Measurements from ENCODE around the gene MPEG1.

Gene MPEG1

GRCh38 chr11:59218893-59219292, 6.2 kb upstream of the MPEG1 start:
- no peak for DNase-seq (ENCODE audit: low read depth)

GRCh38 chr11:59218319-59218718, 5.6 kb upstream of the MPEG1 start:
- DNase-seq (ENCODE audit: low read depth) = no peak

- DNase-seq (ENCODE audit: low read depth) = no peak
Observed at GRCh38 chr11:59216641-59217564, 4.2 kb upstream of the MPEG1 start.

GRCh38 chr11:59214141-59214893, 1.6 kb upstream of the MPEG1 start:
- DNase-seq (ENCODE audit: low read depth) = no peak

- DNase-seq (ENCODE audit: low read depth) = no peak
Observed at GRCh38 chr11:59212222-59212621, 505 bp downstream of the MPEG1 start.

GRCh38 chr11:59208956-59209355, 3.8 kb downstream of the MPEG1 start:
- no peak for DNase-seq (ENCODE audit: low read depth)

GRCh38 chr11:59207988-59208451, 4.7 kb downstream of the MPEG1 start:
- DNase-seq (ENCODE audit: low read depth) = peak; percentile 13

- DNase-seq (ENCODE audit: low read depth) = no peak
Observed at GRCh38 chr11:59206635-59207034, 6.1 kb downstream of the MPEG1 start.

GRCh38 chr11:59205648-59206047, 7.1 kb downstream of the MPEG1 start:
- no peak for DNase-seq (ENCODE audit: low read depth)

GRCh38 chr11:59204746-59205145, 8.0 kb downstream of the MPEG1 start:
- DNase-seq (ENCODE audit: low read depth) = no peak

- no peak for DNase-seq (ENCODE audit: low read depth)
Observed at GRCh38 chr11:59201353-59201752, 11.4 kb downstream of the MPEG1 start.

GRCh38 chr11:59200423-59200746, 12.3 kb downstream of the MPEG1 start:
- DNase-seq (ENCODE audit: low read depth) = no peak

GRCh38 chr11:59199546-59200422, 12.9 kb downstream of the MPEG1 start:
- no peak for DNase-seq (ENCODE audit: low read depth)

GRCh38 chr11:59198726-59199125, 14.0 kb downstream of the MPEG1 start:
- DNase-seq (ENCODE audit: low read depth) = no peak

GRCh38 chr11:59197991-59198390, 14.7 kb downstream of the MPEG1 start:
- DNase-seq (ENCODE audit: low read depth) = no peak

- no peak for DNase-seq (ENCODE audit: low read depth)
Observed at GRCh38 chr11:59196777-59197176, 15.9 kb downstream of the MPEG1 start.

GRCh38 chr11:59195586-59195985, 17.1 kb downstream of the MPEG1 start:
- DNase-seq (ENCODE audit: low read depth) = no peak

- no peak for DNase-seq (ENCODE audit: low read depth)
Observed at GRCh38 chr11:59193587-59194130, 19.1 kb downstream of the MPEG1 start.

- DNase-seq (ENCODE audit: low read depth) = no peak
Observed at GRCh38 chr11:59192446-59193020, 20.2 kb downstream of the MPEG1 start.

- no peak for DNase-seq (ENCODE audit: low read depth)
Observed at GRCh38 chr11:59191890-59192289, 20.8 kb downstream of the MPEG1 start.

GRCh38 chr11:59191095-59191494, 21.6 kb downstream of the MPEG1 start:
- no peak for DNase-seq (ENCODE audit: low read depth)

- DNase-seq (ENCODE audit: low read depth) = no peak
Observed at GRCh38 chr11:59189986-59190385, 22.7 kb downstream of the MPEG1 start.

Measured in stimulated activated CD8-positive, alpha-beta memory T cell treated with anti-CD3 and anti-CD28 coated beads, Interleukin-7, amount 100 ng/mL, for 24 hours (primary cell).